GM23338 (cell line): ENCODE data around the gene CSTPP1. TPM values are rescaled to one million over a fixed set of nuclear protein-coding genes. Genes with fewer than 3 reads are reported as not detected.

Experiments
- ATAC-seq: fragments of 200-7000 bp; cut with Tn5 transposase; 3 replicates; pipeline ENCODE4 v1.9.1; 2020
- DNase-seq: peaks from one replicate; pipeline ENCODE4 v3.0.0-alpha.2; 2015; ENCODE audit warnings: low spot score
- H2AFZ ChIP-seq: fragments of 200-600 bp; sonication (generic); 2 replicates; pipeline ENCODE4 v1.8.0; 2016; ENCODE audit warnings: antibody characterized with exemption, mild to moderate bottlenecking, moderate library complexity
- H3F3A ChIP-seq: fragments of 200-600 bp; sonication (generic); replicated peaks from 2 replicates; pipeline ENCODE4 v1.8.0; 2017; ENCODE audit warnings: antibody characterized with exemption, mixed run types, low read depth
- H3K27ac ChIP-seq: fragments of 200-600 bp; sonication (generic); 2 replicates; pipeline ENCODE4 v1.6.1; 2016; ENCODE audit warnings: low read depth
- H3K27me3 ChIP-seq: fragments of 200-600 bp; sonication (generic); 2 replicates; pipeline ENCODE4 v1.8.0; 2016; ENCODE audit warnings: mild to moderate bottlenecking, mixed run types, moderate library complexity; ENCODE audit not compliant: insufficient read depth
- H3K36me3 ChIP-seq: fragments of 200-600 bp; sonication (generic); 2 replicates; pipeline ENCODE4 v1.8.0; 2016; ENCODE audit warnings: mild to moderate bottlenecking; ENCODE audit not compliant: insufficient read depth
- H3K4me1 ChIP-seq: fragments of 200-600 bp; sonication (generic); 2 replicates; pipeline ENCODE4 v1.8.0; 2016; ENCODE audit warnings: mild to moderate bottlenecking, moderate library complexity; ENCODE audit not compliant: insufficient read depth
- H3K4me2 ChIP-seq: fragments of 200-600 bp; sonication (generic); 2 replicates; pipeline ENCODE4 v1.7.1; 2017; ENCODE audit warnings: mixed run types
- H3K4me3 ChIP-seq: fragments of 200-600 bp; sonication (generic); 2 replicates; pipeline ENCODE4 v1.6.1; 2016; ENCODE audit warnings: mixed run types
- H3K79me2 ChIP-seq: fragments of 200-600 bp; sonication (generic); replicated peaks from 2 replicates; pipeline ENCODE4 v1.8.0; 2017; ENCODE audit warnings: mild to moderate bottlenecking; ENCODE audit not compliant: insufficient read depth
- H3K9me2 ChIP-seq: fragments of 200-600 bp; sonication (generic); 2 replicates; pipeline ENCODE4 v1.8.0; 2017; ENCODE audit not compliant: insufficient read depth
- H4K20me1 ChIP-seq: fragments of 200-600 bp; sonication (generic); replicated peaks from 2 replicates; pipeline ENCODE4 v1.8.0; 2017; ENCODE audit warnings: mild to moderate bottlenecking; ENCODE audit not compliant: insufficient read depth
- H3K27ac Mint-ChIP-seq: 2 replicates; pipeline ENCODE4 v1.8.0; 2020; ENCODE audit warnings: inconsistent platforms, mild to moderate bottlenecking, moderate library complexity, mixed read lengths
- H3K27me3 Mint-ChIP-seq: 3 replicates; pipeline ENCODE4 v1.8.0; 2022; ENCODE audit warnings: low read depth, mild to moderate bottlenecking, moderate library complexity, mixed read lengths, inconsistent platforms; ENCODE audit not compliant: insufficient read depth, poor library complexity
- H3K36me3 Mint-ChIP-seq: 3 replicates; pipeline ENCODE4 v1.8.0; 2021; ENCODE audit warnings: low read depth, mild to moderate bottlenecking, inconsistent platforms, moderate library complexity, mixed read lengths
- H3K4me1 Mint-ChIP-seq: 3 replicates; pipeline ENCODE4 v1.8.0; 2020; ENCODE audit warnings: mild to moderate bottlenecking, inconsistent platforms, mixed read lengths
- H3K4me3 Mint-ChIP-seq: 3 replicates; pipeline ENCODE4 v1.8.0; 2021; ENCODE audit warnings: moderate library complexity, mild to moderate bottlenecking, inconsistent platforms, mixed read lengths
- H3K9me3 Mint-ChIP-seq: 3 replicates; pipeline ENCODE4 v1.8.0; 2020; ENCODE audit warnings: moderate library complexity, mild to moderate bottlenecking, inconsistent platforms, mixed read lengths
- CREB1 ChIP-seq: fragments of 250-450 bp; sonication (Bioruptor Pico); IDR thresholded peaks from 2 replicates; pipeline ENCODE4 v1.5.0; 2020; ENCODE audit warnings: low read depth, mild to moderate bottlenecking, moderate library complexity
- ETS1 ChIP-seq: IDR thresholded peaks from 2 replicates; pipeline ENCODE4 v1.6.1; 2016; ENCODE audit warnings: antibody characterized with exemption
- EZH2 ChIP-seq: fragments of 200-600 bp; sonication (generic); IDR thresholded peaks from one replicate; pipeline ENCODE4 v1.8.0; 2017; ENCODE audit warnings: antibody characterized with exemption, mild to moderate bottlenecking, low read depth; ENCODE audit not compliant: unreplicated experiment
- NANOG ChIP-seq: IDR thresholded peaks from 2 replicates; pipeline ENCODE4 v1.6.1; 2016; ENCODE audit warnings: antibody characterized with exemption, borderline replicate concordance
- POLR2AphosphoS5 ChIP-seq: IDR thresholded peaks from 2 replicates; pipeline ENCODE4 v1.6.1; 2016; ENCODE audit warnings: antibody characterized with exemption, low read depth
- REST ChIP-seq: IDR thresholded peaks from one replicate; pipeline ENCODE4 v1.6.1; 2018; ENCODE audit warnings: antibody characterized with exemption; ENCODE audit not compliant: unreplicated experiment
- STAT1 ChIP-seq: IDR thresholded peaks from one replicate; pipeline ENCODE4 v1.6.1; 2016; ENCODE audit warnings: antibody characterized with exemption; ENCODE audit not compliant: unreplicated experiment
- ZNF114 ChIP-seq: fragments of 250-450 bp; sonication (Bioruptor Pico); IDR thresholded peaks from 2 replicates; pipeline ENCODE4 v1.5.0; 2020; ENCODE audit warnings: mild to moderate bottlenecking, moderate library complexity
- ZNF331 ChIP-seq: fragments of 250-450 bp; sonication (Bioruptor Pico); IDR thresholded peaks from 2 replicates; pipeline ENCODE4 v1.5.0; 2020; ENCODE audit warnings: low read depth, mild to moderate bottlenecking, moderate library complexity
- polyA plus RNA-seq: library from polyadenylated mRNA; unstranded; fragments of >200 nt; fragmentation: Nextera tagmentation; extraction: Ambion mirVana; gene quantifications from 2 replicates; pipeline ENCODE4 v1.2.1, GENCODE V29; 2016
- total RNA-seq: library from RNA; depleted of rRNA; stranded (reverse); fragments of >200 nt; shearing (Covaris generic); gene quantifications from 2 replicates; pipeline ENCODE4 v1.2.3, GENCODE V29; 2014
- TF ChIP-seq, protein P1 (sequence below), 2 experiments: fragments of 200-600 bp in 1 of 2; sonication (generic) in 1 of 2; conservative IDR thresholded peaks; 2 replicates each; pipeline versions ENCODE4 v1.5.1 to v1.6.1; 2016 to 2017; ENCODE audit warnings: antibody characterized with exemption in 2 of 2, low read depth in 2 of 2, mild to moderate bottlenecking in 2 of 2, moderate library complexity in 1 of 2

CSTPP1 gene
- total and polyA plus RNA-seq, 2 experiments from 2014 or later: 23.5 to 42.6 TPM

- no peak for TF ChIP-seq ZNF331 (CRISPR knock-in tag)
- TF ChIP-seq, protein P1, sequence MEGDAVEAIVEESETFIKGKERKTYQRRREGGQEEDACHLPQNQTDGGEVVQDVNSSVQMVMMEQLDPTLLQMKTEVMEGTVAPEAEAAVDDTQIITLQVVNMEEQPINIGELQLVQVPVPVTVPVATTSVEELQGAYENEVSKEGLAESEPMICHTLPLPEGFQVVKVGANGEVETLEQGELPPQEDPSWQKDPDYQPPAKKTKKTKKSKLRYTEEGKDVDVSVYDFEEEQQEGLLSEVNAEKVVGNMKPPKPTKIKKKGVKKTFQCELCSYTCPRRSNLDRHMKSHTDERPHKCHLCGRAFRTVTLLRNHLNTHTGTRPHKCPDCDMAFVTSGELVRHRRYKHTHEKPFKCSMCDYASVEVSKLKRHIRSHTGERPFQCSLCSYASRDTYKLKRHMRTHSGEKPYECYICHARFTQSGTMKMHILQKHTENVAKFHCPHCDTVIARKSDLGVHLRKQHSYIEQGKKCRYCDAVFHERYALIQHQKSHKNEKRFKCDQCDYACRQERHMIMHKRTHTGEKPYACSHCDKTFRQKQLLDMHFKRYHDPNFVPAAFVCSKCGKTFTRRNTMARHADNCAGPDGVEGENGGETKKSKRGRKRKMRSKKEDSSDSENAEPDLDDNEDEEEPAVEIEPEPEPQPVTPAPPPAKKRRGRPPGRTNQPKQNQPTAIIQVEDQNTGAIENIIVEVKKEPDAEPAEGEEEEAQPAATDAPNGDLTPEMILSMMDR (conservative IDR thresholded peaks at IDR 0.05; ENCODE audit: low read depth in 2 of 2): no peak
- no peaks in the 10 kb centered on the region for H3K36me3 ChIP-seq
- peaks cover 1% of the 10 kb centered on the region for H3K27me3 Mint-ChIP-seq
- peaks cover 2% of the 10 kb centered on the region; the same call in 2 of the 3 replicates for H3K4me1 Mint-ChIP-seq
- H3K27me3 ChIP-seq: no peaks in the 10 kb centered on the region
- no peak overlapping the region for H3K4me3 ChIP-seq
- no peak overlapping the region for H3K4me3 Mint-ChIP-seq
- no peak for DNase-seq
- H2AFZ ChIP-seq: no peak overlapping the region
- no peaks in the 10 kb centered on the region for H4K20me1 ChIP-seq
- H3K4me1 ChIP-seq: no peaks in the 10 kb centered on the region
- H3K27ac Mint-ChIP-seq: no peak overlapping the region
- no peak overlapping the region for H3K27ac ChIP-seq
- ATAC-seq: no peak
- no peaks in the 10 kb centered on the region for H3K9me2 ChIP-seq
- H3K4me2 ChIP-seq: no peak overlapping the region
- no peaks in the 10 kb centered on the region for H3K79me2 ChIP-seq
- 0 out of 3 replicates have a peak, but pooled peaks cover 2% of the 10 kb centered on the region for H3K36me3 Mint-ChIP-seq
- H3K9me3 Mint-ChIP-seq: no peaks in the 10 kb centered on the region
- no peaks in the 10 kb centered on the region for H3F3A ChIP-seq
Observed at GRCh38 chr11:46984548-46984947, 48.0 kb downstream of the CSTPP1 start.

DNA sequence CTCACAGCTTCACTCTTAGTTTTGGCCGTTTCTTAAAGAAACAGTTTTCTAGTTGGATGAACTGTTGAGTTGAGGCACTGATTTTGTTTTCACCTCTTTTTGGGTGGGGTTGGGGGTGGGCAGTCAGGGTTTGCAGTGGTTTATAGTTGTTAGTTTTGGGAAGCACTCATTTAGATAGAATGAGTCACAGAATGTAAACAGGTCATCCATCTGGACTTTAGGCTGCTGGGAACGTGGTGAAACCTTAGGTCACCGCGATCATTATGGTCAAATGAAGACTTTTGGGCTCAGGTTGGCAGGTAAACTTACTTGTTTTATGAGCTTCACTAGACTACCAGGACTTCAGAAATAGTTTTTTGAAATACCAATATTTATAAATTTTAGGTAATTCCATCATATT lies 48.4 kb downstream of the CSTPP1 start:
- H3K4me2 ChIP-seq: no peak overlapping the region
- no peaks in the 10 kb centered on the region for H3K4me1 ChIP-seq
- H3K9me3 Mint-ChIP-seq: no peaks in the 10 kb centered on the region
- H3K27me3 Mint-ChIP-seq: peaks cover 1% of the 10 kb centered on the region
- H3K4me1 Mint-ChIP-seq: no peaks in the 10 kb centered on the region; the same call in 2 of the 3 replicates
- no peak overlapping the region for H2AFZ ChIP-seq
- no peak overlapping the region for H3K27ac Mint-ChIP-seq
- H4K20me1 ChIP-seq: no peaks in the 10 kb centered on the region
- 0 out of 3 replicates have a peak, but pooled peaks cover 5% of the 10 kb centered on the region for H3K36me3 Mint-ChIP-seq
- H3K36me3 ChIP-seq: no peaks in the 10 kb centered on the region
- DNase-seq (no peak), ATAC-seq (no peak)
- H3K4me3 ChIP-seq: no peak overlapping the region
- H3K27me3 ChIP-seq: no peaks in the 10 kb centered on the region
- no peak overlapping the region for H3K27ac ChIP-seq
- no peaks in the 10 kb centered on the region for H3F3A ChIP-seq
- H3K4me3 Mint-ChIP-seq: no peak overlapping the region
- no peaks in the 10 kb centered on the region for H3K9me2 ChIP-seq
- H3K79me2 ChIP-seq: no peaks in the 10 kb centered on the region
- TF ChIP-seq, protein P1 (conservative IDR thresholded peaks at IDR 0.05; ENCODE audit: low read depth in 2 of 2): no peak
- no peak for TF ChIP-seq STAT1
- TF ChIP-seq NANOG: no peak
- TF ChIP-seq POLR2AphosphoS5: no peak
- TF ChIP-seq EZH2: no peak
- no peak for TF ChIP-seq ETS1
- no peak for TF ChIP-seq ZNF331 (CRISPR knock-in tag)
- TF ChIP-seq ZNF114 (CRISPR knock-in tag): no peak
- TF ChIP-seq REST: no peak
- TF ChIP-seq CREB1 (CRISPR knock-in tag): no peak
